HCT116 (cell line): ENCODE data around the gene SAP30L. TPM values are rescaled to one million over a fixed set of nuclear protein-coding genes. Genes with fewer than 3 reads are reported as not detected.

ENCODE experiments used
- ATAC-seq: fragments of 200-7000 bp; cut with Tn5 transposase; 2 replicates; pipeline ENCODE4 v1.9.1; 2020; ENCODE audit warnings: mild to moderate bottlenecking, moderate library complexity
- BruUV-seq: library from RNA; stranded (reverse); fragments of 400-500 nt; replicated peaks from 2 replicates; lab custom pipeline; 2021; lab: Mats Ljungman, UMichigan
- CTCF ChIA-PET: fragments of 300-600 bp; sonication (Branson Sonifier 250); formaldehyde crosslinking; loops from one replicate; lab custom pipeline; 2021; ENCODE audit warnings: antibody characterized with exemption; lab: Charles Lee
- POLR2A ChIA-PET: fragments of 300-600, 350-600 bp; sonication (Branson Sonifier 250); formaldehyde crosslinking; loops from one replicate; lab custom pipeline; 2021; ENCODE audit warnings: antibody characterized with exemption; lab: Charles Lee
- RAD21 ChIA-PET, 2 experiments: fragments of 300-600 bp; sonication (Branson Sonifier 250); formaldehyde crosslinking; loops; one replicate each; lab custom pipeline; 2023; ENCODE audit warnings: low total read pairs in 2 of 2; ENCODE audit not compliant: uncharacterized antibody in 2 of 2, unreplicated experiment in 2 of 2, low non-redundant PET in 1 of 2; lab: Charles Lee
- DNase-seq: peaks from one replicate; pipeline ENCODE4 v3.0.0-alpha.2; 2010; ENCODE audit warnings: low read depth, low spot score
- H2AFZ ChIP-seq: fragments of 200-600 bp; shearing (Covaris generic), sonication (generic); 2 replicates; pipeline ENCODE4 v1.6.1; 2017; ENCODE audit warnings: low read depth, mixed run types, mixed read lengths, antibody characterized with exemption, low read length; ENCODE audit not compliant: poor library complexity, severe bottlenecking
- H3K27ac ChIP-seq: 2 replicates; pipeline ENCODE4 v1.5.1; 2012; ENCODE audit warnings: low read depth, low read length
- H3K27me3 ChIP-seq: fragments of 200-600 bp; sonication (generic); 2 replicates; pipeline ENCODE4 v1.6.1; 2016; ENCODE audit warnings: mixed run types, low read length, mixed read lengths; ENCODE audit not compliant: insufficient read depth
- H3K36me3 ChIP-seq, 2 experiments: fragments of 200-500 bp in 1 of 2; fragments of 200-600 bp in 1 of 2; sonication (Bioruptor generic) in 1 of 2; sonication (generic) in 1 of 2; 2 replicates each; pipeline versions ENCODE4 v1.5.1 to v1.6.1; 2014 to 2016; ENCODE audit warnings: low read length in 2 of 2, inconsistent platforms in 1 of 2, mixed read lengths in 1 of 2, mixed run types in 1 of 2; ENCODE audit not compliant: insufficient read depth in 2 of 2, control insufficient read depth in 1 of 2
- H3K4me1 ChIP-seq, 2 experiments: fragments of 200-600 bp in 1 of 2; sonication (generic) in 1 of 2; 2 replicates each; pipeline versions ENCODE4 v1.5.1 to v1.6.1; 2012 to 2017; ENCODE audit warnings: low read length in 2 of 2, inconsistent platforms in 1 of 2, mild to moderate bottlenecking in 1 of 2, mixed read lengths in 1 of 2, mixed run types in 1 of 2, moderate library complexity in 1 of 2; ENCODE audit not compliant: insufficient read depth in 2 of 2, control insufficient read depth in 1 of 2
- H3K4me2 ChIP-seq: fragments of 200-600 bp; sonication (generic); 2 replicates; pipeline ENCODE4 v1.6.1; 2017; ENCODE audit warnings: mixed run types, low read length, mixed read lengths
- H3K4me3 ChIP-seq, 2 experiments: fragments of 200-600 bp in 1 of 2; sonication (generic) in 1 of 2; replicated peaks in 1 of 2; 2 replicates each; pipeline ENCODE4 v1.5.1; 2011 to 2016; ENCODE audit warnings: low read length in 2 of 2, control low read depth in 1 of 2, low read depth in 1 of 2, mild to moderate bottlenecking in 1 of 2, mixed read lengths in 1 of 2, mixed run types in 1 of 2
- H3K79me2 ChIP-seq: fragments of 200-600 bp; sonication (generic); 2 replicates; pipeline ENCODE4 v1.6.1; 2017; ENCODE audit warnings: mild to moderate bottlenecking, mixed run types, low read length, moderate library complexity, mixed read lengths; ENCODE audit not compliant: insufficient read depth
- H3K9ac ChIP-seq: fragments of 200-600 bp; sonication (generic); 2 replicates; pipeline ENCODE4 v1.6.1; 2016; ENCODE audit warnings: low read length, mixed read lengths
- H3K9me2 ChIP-seq: fragments of 200-600 bp; sonication (generic), shearing (Covaris generic); 2 replicates; pipeline ENCODE4 v1.6.1; 2017; ENCODE audit warnings: mixed run types, mild to moderate bottlenecking, moderate library complexity; ENCODE audit not compliant: insufficient read depth
- H3K9me3 ChIP-seq, 2 experiments: fragments of 200-500 bp in 1 of 2; fragments of 200-600 bp in 1 of 2; sonication (Bioruptor generic) in 1 of 2; sonication (generic) in 1 of 2; 2 replicates each; pipeline ENCODE4 v1.6.1; 2014 to 2017; ENCODE audit warnings: low read length in 2 of 2, mixed read lengths in 2 of 2, inconsistent platforms in 1 of 2, low read depth in 1 of 2, mild to moderate bottlenecking in 1 of 2, mixed run types in 1 of 2, moderate library complexity in 1 of 2; ENCODE audit not compliant: control insufficient read depth in 1 of 2, insufficient read depth in 1 of 2
- H4K20me1 ChIP-seq: fragments of 200-600 bp; sonication (generic), shearing (Covaris generic); 2 replicates; pipeline ENCODE4 v1.6.1; 2017; ENCODE audit warnings: mixed run types, mild to moderate bottlenecking, moderate library complexity; ENCODE audit not compliant: insufficient read depth
- CBX3 ChIP-seq: IDR thresholded peaks from 2 replicates; pipeline ENCODE4 v1.6.1; 2012; ENCODE audit warnings: low read depth
- EGR1 ChIP-seq: IDR thresholded peaks from 2 replicates; pipeline ENCODE4 v1.6.1; 2012; ENCODE audit warnings: low read depth
- ELF1 ChIP-seq: IDR thresholded peaks from 2 replicates; pipeline ENCODE4 v1.6.1; 2012; ENCODE audit warnings: low read depth, borderline replicate concordance
- FOSL1 ChIP-seq: IDR thresholded peaks from 2 replicates; pipeline ENCODE4 v1.6.1; 2012; ENCODE audit warnings: low read depth
- POLR2AphosphoS5 ChIP-seq: IDR thresholded peaks from 2 replicates; pipeline ENCODE4 v1.6.1; 2011; ENCODE audit warnings: mild to moderate bottlenecking, low read depth, low read length, moderate library complexity
- RAD21 ChIP-seq: IDR thresholded peaks from 2 replicates; pipeline ENCODE4 v1.6.1; 2012; ENCODE audit warnings: low read depth, mild to moderate bottlenecking
- SIN3A ChIP-seq: IDR thresholded peaks from 2 replicates; pipeline ENCODE4 v1.6.1; 2012; ENCODE audit warnings: low read depth
- SP1 ChIP-seq: IDR thresholded peaks from 2 replicates; pipeline ENCODE4 v1.6.1; 2012; ENCODE audit warnings: low read depth
- SRF ChIP-seq: IDR thresholded peaks from 2 replicates; pipeline ENCODE4 v1.6.1; 2012; ENCODE audit warnings: low read depth
- ZFX ChIP-seq: fragments of 450-650 bp; IDR thresholded peaks from 2 replicates; pipeline ENCODE4 v1.6.1; 2017
- intact Hi-C: fragments of 100-400 bp; cut with micrococcal nuclease; formaldehyde crosslinking; loops from 2 replicates; pipeline ENCODE4 v1.10.0; 2022
- total RNA-seq: library from RNA; stranded (reverse); gene quantifications from one replicate; pipeline ENCODE4 v1.2.1, GENCODE V29; 2021; ENCODE audit not compliant: unreplicated experiment
- TF ChIP-seq, protein P1 (sequence below), 3 experiments: fragments of 200-600 bp in 1 of 3; sonication (generic) in 1 of 3; IDR thresholded peaks in 2 of 3; conservative IDR thresholded peaks in 1 of 3; 2 replicates each; pipeline ENCODE4 v1.5.1; 2012 to 2017; ENCODE audit warnings: low read depth in 2 of 3, low read length in 2 of 3, antibody characterized with exemption in 1 of 3, borderline replicate concordance in 1 of 3, control low read depth in 1 of 3, mild to moderate bottlenecking in 1 of 3, mixed read lengths in 1 of 3, mixed run types in 1 of 3, moderate library complexity in 1 of 3; ENCODE audit not compliant: insufficient read depth in 1 of 3
- TF ChIP-seq, protein P2 (sequence below): IDR thresholded peaks from 2 replicates; pipeline ENCODE4 v1.6.1; 2012

The SAP30L gene
- total RNA-seq, 1 experiment from 2014 or later = 25.5 TPM

DNA sequence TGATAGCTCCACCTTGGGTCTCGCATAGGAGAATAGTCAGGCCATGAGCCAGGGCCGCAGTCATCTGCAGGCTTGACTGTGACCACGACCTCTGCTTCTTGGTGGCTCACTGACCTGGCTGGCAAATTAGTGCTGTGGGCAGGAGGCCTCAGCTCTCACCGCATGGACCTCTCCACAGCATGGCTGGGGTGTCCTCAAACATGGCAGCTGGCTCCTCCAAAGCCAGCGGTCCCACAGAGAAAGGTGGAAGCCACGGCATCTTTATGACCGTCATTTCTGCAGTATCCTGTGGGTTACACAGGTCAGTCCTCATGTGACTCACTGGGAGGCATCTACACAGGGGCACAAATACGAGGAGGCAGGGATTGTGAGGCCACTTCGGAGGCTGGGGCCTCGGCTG lies 43.2 kb upstream of the SAP30L start:
- no peak overlapping the region for H3K27ac ChIP-seq
- intact Hi-C loops = no loop called here
- no TSS peak for BruUV-seq
- H3K9ac ChIP-seq = no peak overlapping the region
- no peaks in the 10 kb centered on the region for H3K27me3 ChIP-seq
- no peak overlapping the region for H2AFZ ChIP-seq
- no peak for DNase-seq
- ChIA-PET POLR2A (no interaction called here), CTCF (interaction anchor here (4.2 kb wide), 1 partner anchor 330 kb away, joined by 70 read pairs; no protein-coding TSS in a partner anchor)
- ATAC-seq = no peak
- TF ChIP-seq CBX3 (no peak), SRF (no peak)
- TF ChIP-seq, all 23 proteins: peak for 0
- Histone ChIP-seq H3K36me3 (no peaks in the 10 kb centered on the region), H3K4me3 (no peak overlapping the region), H3K9me3 (no peaks in the 10 kb centered on the region), H3K4me2 (no peak overlapping the region), H3K4me1 (peaks cover 8 to 23% of the 10 kb centered on the region in 2 experiments; a peak in 3 of 4 replicates), H3K79me2 (no peaks in the 10 kb centered on the region), H4K20me1 (no peaks in the 10 kb centered on the region), H3K9me2 (no peaks in the 10 kb centered on the region)
- RAD21 ChIA-PET = no interaction called here

DNA sequence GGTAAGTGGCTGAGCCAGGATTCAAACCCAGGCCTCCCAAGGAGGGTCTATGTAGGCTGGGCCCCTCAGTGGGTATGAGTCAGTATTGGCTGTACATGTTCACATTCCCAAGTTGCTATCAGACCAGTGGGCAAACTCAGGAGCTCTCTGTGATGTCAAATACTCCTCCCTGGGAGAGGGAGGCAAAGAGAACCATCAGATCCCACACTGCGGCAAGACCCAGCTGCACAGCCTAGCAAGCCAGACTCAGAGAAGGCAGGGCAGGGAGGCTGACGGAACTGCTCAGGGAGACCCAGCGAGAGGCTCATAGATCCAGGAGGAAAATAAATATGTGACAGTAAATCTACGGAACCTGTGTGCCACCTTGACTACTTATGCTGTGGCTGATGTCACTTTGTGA lies 42.6 kb upstream of the SAP30L start:
- DNase-seq = no peak
- Histone ChIP-seq H3K79me2 (no peaks in the 10 kb centered on the region), H3K4me1 (peaks cover 8 to 23% of the 10 kb centered on the region in 2 experiments; a peak in 3 of 4 replicates), H3K9me3 (no peaks in the 10 kb centered on the region), H3K9ac (no peak overlapping the region), H2AFZ (no peak overlapping the region), H3K27me3 (no peaks in the 10 kb centered on the region), H3K4me3 (no peak overlapping the region), H3K27ac (no peak overlapping the region), H3K36me3 (no peaks in the 10 kb centered on the region), H3K9me2 (no peaks in the 10 kb centered on the region), H4K20me1 (no peaks in the 10 kb centered on the region), H3K4me2 (no peak overlapping the region)
- ChIA-PET CTCF (interaction anchor here (4.2 kb wide), 1 partner anchor 330 kb away, joined by 70 read pairs; no protein-coding TSS in a partner anchor), POLR2A (no interaction called here), RAD21 (no interaction called here)
- TF ChIP-seq SP1 (no peak), RAD21 (no peak), FOSL1 (no peak), POLR2AphosphoS5 (no peak), SRF (no peak), SIN3A (no peak), EGR1 (no peak), CBX3 (no peak), ZFX (no peak), ELF1 (no peak)
- TF ChIP-seq, protein P1, sequence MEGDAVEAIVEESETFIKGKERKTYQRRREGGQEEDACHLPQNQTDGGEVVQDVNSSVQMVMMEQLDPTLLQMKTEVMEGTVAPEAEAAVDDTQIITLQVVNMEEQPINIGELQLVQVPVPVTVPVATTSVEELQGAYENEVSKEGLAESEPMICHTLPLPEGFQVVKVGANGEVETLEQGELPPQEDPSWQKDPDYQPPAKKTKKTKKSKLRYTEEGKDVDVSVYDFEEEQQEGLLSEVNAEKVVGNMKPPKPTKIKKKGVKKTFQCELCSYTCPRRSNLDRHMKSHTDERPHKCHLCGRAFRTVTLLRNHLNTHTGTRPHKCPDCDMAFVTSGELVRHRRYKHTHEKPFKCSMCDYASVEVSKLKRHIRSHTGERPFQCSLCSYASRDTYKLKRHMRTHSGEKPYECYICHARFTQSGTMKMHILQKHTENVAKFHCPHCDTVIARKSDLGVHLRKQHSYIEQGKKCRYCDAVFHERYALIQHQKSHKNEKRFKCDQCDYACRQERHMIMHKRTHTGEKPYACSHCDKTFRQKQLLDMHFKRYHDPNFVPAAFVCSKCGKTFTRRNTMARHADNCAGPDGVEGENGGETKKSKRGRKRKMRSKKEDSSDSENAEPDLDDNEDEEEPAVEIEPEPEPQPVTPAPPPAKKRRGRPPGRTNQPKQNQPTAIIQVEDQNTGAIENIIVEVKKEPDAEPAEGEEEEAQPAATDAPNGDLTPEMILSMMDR (IDR thresholded peaks at IDR 0.05 in 2 of 3, conservative IDR thresholded peaks at IDR 0.05 in 1 of 3; ENCODE audit: borderline replicate concordance in 1 of 3, insufficient read depth in 1 of 3, low read depth in 2 of 3, low read length in 2 of 3) = no peak
- TF ChIP-seq, protein P2, sequence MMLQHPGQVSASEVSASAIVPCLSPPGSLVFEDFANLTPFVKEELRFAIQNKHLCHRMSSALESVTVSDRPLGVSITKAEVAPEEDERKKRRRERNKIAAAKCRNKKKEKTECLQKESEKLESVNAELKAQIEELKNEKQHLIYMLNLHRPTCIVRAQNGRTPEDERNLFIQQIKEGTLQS = no peak
- intact Hi-C loops = no loop called here
- BruUV-seq = no TSS peak
- ATAC-seq = no peak
